GM12878 (cell line): ENCODE results near the gene CRKL. TPM values are rescaled to one million over a fixed set of nuclear protein-coding genes. Genes with fewer than 3 reads are reported as not detected.

ENCODE experiments used
- ASH2L ChIP-seq: fragments of 300-600, 200-600 bp; sonication (generic); IDR thresholded peaks from 2 replicates; pipeline ENCODE4 v1.6.1; 2017; ENCODE audit warnings: low read depth, mild to moderate bottlenecking, borderline replicate concordance
- CBX3 ChIP-seq: fragments of 200-600 bp; sonication (generic); IDR thresholded peaks from 2 replicates; pipeline ENCODE4 v1.6.1; 2016; ENCODE audit warnings: low read depth, borderline replicate concordance
- CBX5 ChIP-seq: sonication (generic); IDR thresholded peaks from 2 replicates; pipeline ENCODE4 v1.6.1; 2016; ENCODE audit warnings: low read depth, moderate library complexity, mild to moderate bottlenecking, inconsistent platforms
- E4F1 ChIP-seq: fragments of 450-650 bp; IDR thresholded peaks from 2 replicates; pipeline ENCODE4 v1.6.1; 2018; ENCODE audit warnings: borderline replicate concordance, mild to moderate bottlenecking; ENCODE audit not compliant: partially characterized antibody
- ELK1 ChIP-seq: IDR thresholded peaks from 2 replicates; pipeline ENCODE4 v1.6.1; 2012; ENCODE audit warnings: low read depth, low read length, improper control_type of control experiment
- EP300 ChIP-seq, 2 experiments: fragments of 150-350 bp in 1 of 2; IDR thresholded peaks; 2 replicates each; pipeline ENCODE4 v1.6.1; 2011 to 2012; ENCODE audit warnings: low read depth in 2 of 2, low read length in 2 of 2, borderline replicate concordance in 1 of 2, improper control_type of control experiment in 1 of 2, inconsistent platforms in 1 of 2; ENCODE audit not compliant: control insufficient read depth in 1 of 2
- ESRRA ChIP-seq: IDR thresholded peaks from 2 replicates; pipeline ENCODE4 v1.6.1; 2012; ENCODE audit warnings: mild to moderate bottlenecking, low read length, improper control_type of control experiment
- FOS ChIP-seq: IDR thresholded peaks from 3 replicates; pipeline ENCODE4 v1.6.1; 2011; ENCODE audit warnings: borderline replicate concordance; ENCODE audit not compliant: insufficient read length; ENCODE audit errors: extremely low read depth
- GABPA ChIP-seq: IDR thresholded peaks from 2 replicates; pipeline ENCODE4 v1.6.1; 2014; ENCODE audit warnings: antibody characterized with exemption, low read depth, mild to moderate bottlenecking, inconsistent platforms
- MTA3 ChIP-seq: IDR thresholded peaks from 2 replicates; pipeline ENCODE4 v1.6.1; 2012; ENCODE audit warnings: low read length, inconsistent platforms, borderline replicate concordance
- MXI1 ChIP-seq: fragments of 150-350 bp; IDR thresholded peaks from 2 replicates; pipeline ENCODE4 v1.6.1; 2011; ENCODE audit warnings: low read depth, mild to moderate bottlenecking, inconsistent platforms, low read length, improper control_type of control experiment
- NFYA ChIP-seq: IDR thresholded peaks from 2 replicates; pipeline ENCODE4 v1.6.1; 2011; ENCODE audit warnings: low read depth, mild to moderate bottlenecking, low read length, improper control_type of control experiment, borderline replicate concordance
- NKRF ChIP-seq: fragments of 450-650 bp; conservative IDR thresholded peaks from 2 replicates; pipeline ENCODE4 v1.6.1; 2017; ENCODE audit warnings: mild to moderate bottlenecking, moderate library complexity
- POLR2AphosphoS5 ChIP-seq: IDR thresholded peaks from 2 replicates; pipeline ENCODE4 v1.6.1; 2011; ENCODE audit warnings: mild to moderate bottlenecking, low read length, inconsistent platforms
- RCOR1 ChIP-seq: conservative IDR thresholded peaks from 2 replicates; pipeline ENCODE4 v1.6.1; 2012; ENCODE audit warnings: low read depth, low read length, improper control_type of control experiment
- SMAD1 ChIP-seq: fragments of 450-650 bp; IDR thresholded peaks from 2 replicates; pipeline ENCODE4 v1.6.1; 2018; ENCODE audit warnings: mild to moderate bottlenecking, low read depth; ENCODE audit not compliant: partially characterized antibody
- SREBF2 ChIP-seq: IDR thresholded peaks from 2 replicates; pipeline ENCODE4 v1.6.1; 2012; ENCODE audit warnings: mild to moderate bottlenecking, low read length
- STAT3 ChIP-seq: IDR thresholded peaks from 2 replicates; pipeline ENCODE4 v1.6.1; 2011; ENCODE audit warnings: low read depth, low read length, improper control_type of control experiment
- ZNF687 ChIP-seq: fragments of 450-650 bp; IDR thresholded peaks from 2 replicates; pipeline ENCODE4 v1.6.1; 2017; ENCODE audit warnings: mild to moderate bottlenecking, moderate library complexity
- ZSCAN29 ChIP-seq: fragments of 450-650 bp; IDR thresholded peaks from 2 replicates; pipeline ENCODE4 v1.6.1; 2017; ENCODE audit warnings: mild to moderate bottlenecking, moderate library complexity
- polyA plus RNA-seq, 11 experiments: library from polyadenylated mRNA; depleted of rRNA in 4 of 11; unstranded in 6 of 11; stranded (reverse) in 5 of 11; fragments of >200 nt; fragmentation: Nextera tagmentation in 4 of 11; fragmentation: Illumina TruSeq in 1 of 11; extraction: Ambion mirVana in 4 of 11; extraction: Trizol in 1 of 11; gene quantifications; 1 replicate in 1 of 11; 2 replicates in 10 of 11; pipeline versions ENCODE4 v1.2.1 to v1.2.3, GENCODE V29; 2011 to 2016; ENCODE audit warnings: inconsistent platforms in 2 of 11, missing spikeins in 2 of 11, low read depth in 1 of 11
- total RNA-seq, 4 experiments: library from RNA; depleted of rRNA in 3 of 4; stranded (reverse); fragments of >200 nt in 3 of 4; fragmentation: Illumina TruSeq in 1 of 4; extraction: Trizol in 1 of 4; gene quantifications; 2 replicates each; pipeline versions ENCODE4 v1.2.1 to v1.2.3, GENCODE V29; 2013 to 2021

Gene CRKL
- total and polyA plus RNA-seq, 10 of the 15 experiments (the other 5 are each of a cell fraction or from before 2014, with no cell fraction given): 12.6 to 61.2 (median 32.7) TPM

- TF ChIP-seq NKRF: peak; percentile 46; the same call in 1 of the 2 replicates
- peak; percentile 81 for TF ChIP-seq ZNF687
- TF ChIP-seq GABPA: peak; percentile 81
- TF ChIP-seq CBX5: no peak
- TF ChIP-seq ASH2L: no peak
- no peak for TF ChIP-seq FOS
- TF ChIP-seq STAT3: no peak
- no peak for TF ChIP-seq SREBF2
- TF ChIP-seq ZSCAN29: no peak
- TF ChIP-seq ESRRA: no peak
- TF ChIP-seq MXI1: peak; percentile 60; the same call in 1 of the 2 replicates
- peak; percentile 41; the same call in 1 of the 2 replicates for TF ChIP-seq RCOR1
- TF ChIP-seq CBX3: no peak
- TF ChIP-seq EP300 (IDR thresholded peaks at IDR 0.05; ENCODE audit: borderline replicate concordance in 1 of 2, control insufficient read depth in 1 of 2, low read depth in 2 of 2, low read length in 2 of 2): no peak
- peak; percentile 91 for TF ChIP-seq POLR2AphosphoS5
- peak; percentile 83 for TF ChIP-seq ELK1
- TF ChIP-seq E4F1: no peak
- TF ChIP-seq SMAD1: no peak
- TF ChIP-seq MTA3: no peak
- no peak for TF ChIP-seq NFYA
These were observed 84.6 kb downstream of the CRKL start, which contains the start of gene THAP7 (continued) for GRCh38 chr22:21001601-21002325.
